HCT116 (cell line): ENCODE measurements around the gene FSIP1. TPM values are rescaled to one million over a fixed set of nuclear protein-coding genes. Genes with fewer than 3 reads are reported as not detected.

Experiments
- ATAC-seq: fragments of 200-7000 bp; cut with Tn5 transposase; 2 replicates; pipeline ENCODE4 v1.9.1; 2020; ENCODE audit warnings: mild to moderate bottlenecking, moderate library complexity
- BruUV-seq: library from RNA; stranded (reverse); fragments of 400-500 nt; replicated peaks from 2 replicates; lab custom pipeline; 2021; lab: Mats Ljungman, UMichigan
- CTCF ChIA-PET: fragments of 300-600 bp; sonication (Branson Sonifier 250); formaldehyde crosslinking; loops from one replicate; lab custom pipeline; 2021; ENCODE audit warnings: antibody characterized with exemption; lab: Charles Lee
- POLR2A ChIA-PET: fragments of 300-600, 350-600 bp; sonication (Branson Sonifier 250); formaldehyde crosslinking; loops from one replicate; lab custom pipeline; 2021; ENCODE audit warnings: antibody characterized with exemption; lab: Charles Lee
- RAD21 ChIA-PET, 2 experiments: fragments of 300-600 bp; sonication (Branson Sonifier 250); formaldehyde crosslinking; loops; one replicate each; lab custom pipeline; 2023; ENCODE audit warnings: low total read pairs in 2 of 2; ENCODE audit not compliant: uncharacterized antibody in 2 of 2, unreplicated experiment in 2 of 2, low non-redundant PET in 1 of 2; lab: Charles Lee
- DNase-seq: peaks from one replicate; pipeline ENCODE4 v3.0.0-alpha.2; 2010; ENCODE audit warnings: low read depth, low spot score
- H2AFZ ChIP-seq: fragments of 200-600 bp; shearing (Covaris generic), sonication (generic); 2 replicates; pipeline ENCODE4 v1.6.1; 2017; ENCODE audit warnings: low read depth, mixed run types, mixed read lengths, antibody characterized with exemption, low read length; ENCODE audit not compliant: poor library complexity, severe bottlenecking
- H3K27ac ChIP-seq: 2 replicates; pipeline ENCODE4 v1.5.1; 2012; ENCODE audit warnings: low read depth, low read length
- H3K27me3 ChIP-seq: fragments of 200-600 bp; sonication (generic); 2 replicates; pipeline ENCODE4 v1.6.1; 2016; ENCODE audit warnings: mixed run types, low read length, mixed read lengths; ENCODE audit not compliant: insufficient read depth
- H3K36me3 ChIP-seq, 2 experiments: fragments of 200-500 bp in 1 of 2; fragments of 200-600 bp in 1 of 2; sonication (Bioruptor generic) in 1 of 2; sonication (generic) in 1 of 2; 2 replicates each; pipeline versions ENCODE4 v1.5.1 to v1.6.1; 2014 to 2016; ENCODE audit warnings: low read length in 2 of 2, inconsistent platforms in 1 of 2, mixed read lengths in 1 of 2, mixed run types in 1 of 2; ENCODE audit not compliant: insufficient read depth in 2 of 2, control insufficient read depth in 1 of 2
- H3K4me1 ChIP-seq, 2 experiments: fragments of 200-600 bp in 1 of 2; sonication (generic) in 1 of 2; 2 replicates each; pipeline versions ENCODE4 v1.5.1 to v1.6.1; 2012 to 2017; ENCODE audit warnings: low read length in 2 of 2, inconsistent platforms in 1 of 2, mild to moderate bottlenecking in 1 of 2, mixed read lengths in 1 of 2, mixed run types in 1 of 2, moderate library complexity in 1 of 2; ENCODE audit not compliant: insufficient read depth in 2 of 2, control insufficient read depth in 1 of 2
- H3K4me2 ChIP-seq: fragments of 200-600 bp; sonication (generic); 2 replicates; pipeline ENCODE4 v1.6.1; 2017; ENCODE audit warnings: mixed run types, low read length, mixed read lengths
- H3K4me3 ChIP-seq, 2 experiments: fragments of 200-600 bp in 1 of 2; sonication (generic) in 1 of 2; replicated peaks in 1 of 2; 2 replicates each; pipeline ENCODE4 v1.5.1; 2011 to 2016; ENCODE audit warnings: low read length in 2 of 2, control low read depth in 1 of 2, low read depth in 1 of 2, mild to moderate bottlenecking in 1 of 2, mixed read lengths in 1 of 2, mixed run types in 1 of 2
- H3K79me2 ChIP-seq: fragments of 200-600 bp; sonication (generic); 2 replicates; pipeline ENCODE4 v1.6.1; 2017; ENCODE audit warnings: mild to moderate bottlenecking, mixed run types, low read length, moderate library complexity, mixed read lengths; ENCODE audit not compliant: insufficient read depth
- H3K9ac ChIP-seq: fragments of 200-600 bp; sonication (generic); 2 replicates; pipeline ENCODE4 v1.6.1; 2016; ENCODE audit warnings: low read length, mixed read lengths
- H3K9me2 ChIP-seq: fragments of 200-600 bp; sonication (generic), shearing (Covaris generic); 2 replicates; pipeline ENCODE4 v1.6.1; 2017; ENCODE audit warnings: mixed run types, mild to moderate bottlenecking, moderate library complexity; ENCODE audit not compliant: insufficient read depth
- H3K9me3 ChIP-seq, 2 experiments: fragments of 200-500 bp in 1 of 2; fragments of 200-600 bp in 1 of 2; sonication (Bioruptor generic) in 1 of 2; sonication (generic) in 1 of 2; 2 replicates each; pipeline ENCODE4 v1.6.1; 2014 to 2017; ENCODE audit warnings: low read length in 2 of 2, mixed read lengths in 2 of 2, inconsistent platforms in 1 of 2, low read depth in 1 of 2, mild to moderate bottlenecking in 1 of 2, mixed run types in 1 of 2, moderate library complexity in 1 of 2; ENCODE audit not compliant: control insufficient read depth in 1 of 2, insufficient read depth in 1 of 2
- H4K20me1 ChIP-seq: fragments of 200-600 bp; sonication (generic), shearing (Covaris generic); 2 replicates; pipeline ENCODE4 v1.6.1; 2017; ENCODE audit warnings: mixed run types, mild to moderate bottlenecking, moderate library complexity; ENCODE audit not compliant: insufficient read depth
- POLR2A ChIP-seq: IDR thresholded peaks from 2 replicates; pipeline ENCODE4 v1.7.0; 2011; ENCODE audit warnings: borderline replicate concordance; ENCODE audit not compliant: insufficient read depth, insufficient read length; ENCODE audit errors: extremely low read depth
- POLR2AphosphoS5 ChIP-seq: IDR thresholded peaks from 2 replicates; pipeline ENCODE4 v1.6.1; 2011; ENCODE audit warnings: mild to moderate bottlenecking, low read depth, low read length, moderate library complexity
- SIN3A ChIP-seq: IDR thresholded peaks from 2 replicates; pipeline ENCODE4 v1.6.1; 2012; ENCODE audit warnings: low read depth
- SP1 ChIP-seq: IDR thresholded peaks from 2 replicates; pipeline ENCODE4 v1.6.1; 2012; ENCODE audit warnings: low read depth
- SRF ChIP-seq: IDR thresholded peaks from 2 replicates; pipeline ENCODE4 v1.6.1; 2012; ENCODE audit warnings: low read depth
- ZNF274 ChIP-seq: fragments of 200-500 bp; sonication (Bioruptor generic); IDR thresholded peaks from 2 replicates; pipeline ENCODE4 v1.6.1; 2014; ENCODE audit warnings: mild to moderate bottlenecking, low read depth, low read length, inconsistent platforms
- intact Hi-C: fragments of 100-400 bp; cut with micrococcal nuclease; formaldehyde crosslinking; loops from 2 replicates; pipeline ENCODE4 v1.10.0; 2022
- total RNA-seq: library from RNA; stranded (reverse); gene quantifications from one replicate; pipeline ENCODE4 v1.2.1, GENCODE V29; 2021; ENCODE audit not compliant: unreplicated experiment
- TF ChIP-seq, protein P1 (sequence below): IDR thresholded peaks from 2 replicates; pipeline ENCODE4 v1.6.1; 2012; ENCODE audit warnings: low read depth
- TF ChIP-seq, protein P2 (sequence below): IDR thresholded peaks from 2 replicates; pipeline ENCODE4 v1.6.1; 2012

The FSIP1 gene
- total RNA-seq, 1 experiment from 2014 or later, result 0.42 TPM

DNA sequence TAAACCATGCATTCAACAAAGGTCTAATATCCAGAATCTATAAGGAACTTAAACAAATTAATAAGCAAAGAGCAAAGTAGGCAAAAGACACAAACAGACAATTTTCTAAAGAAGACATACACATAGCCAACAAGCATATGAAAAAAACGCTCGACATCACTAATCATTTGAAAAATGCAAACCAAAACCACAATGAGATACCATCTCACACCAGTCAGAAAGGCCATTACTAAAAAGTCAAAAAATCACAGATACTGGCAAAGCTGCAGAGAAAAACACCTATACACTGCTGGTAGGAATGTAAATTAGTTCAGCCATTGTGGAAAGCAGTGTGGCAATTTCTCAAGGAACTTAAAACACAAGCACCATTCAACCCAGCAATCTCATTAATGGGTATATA lies 53.8 kb downstream of the FSIP1 start:
- ChIA-PET CTCF (no interaction called here), RAD21 (no interaction called here), POLR2A (no interaction called here)
- H3K27me3 ChIP-seq, result no peaks in the 10 kb centered on the region
- no peaks in the 10 kb centered on the region for H3K9me3 ChIP-seq
- H3K79me2 ChIP-seq, result no peaks in the 10 kb centered on the region
- H4K20me1 ChIP-seq, result no peaks in the 10 kb centered on the region
- DNase-seq, result no peak
- no peak overlapping the region for H3K4me3 ChIP-seq
- TF ChIP-seq ZNF274, result no peak
- TF ChIP-seq SRF, result no peak
- TF ChIP-seq POLR2A, result no peak
- TF ChIP-seq POLR2AphosphoS5, result no peak
- TF ChIP-seq, protein P1, sequence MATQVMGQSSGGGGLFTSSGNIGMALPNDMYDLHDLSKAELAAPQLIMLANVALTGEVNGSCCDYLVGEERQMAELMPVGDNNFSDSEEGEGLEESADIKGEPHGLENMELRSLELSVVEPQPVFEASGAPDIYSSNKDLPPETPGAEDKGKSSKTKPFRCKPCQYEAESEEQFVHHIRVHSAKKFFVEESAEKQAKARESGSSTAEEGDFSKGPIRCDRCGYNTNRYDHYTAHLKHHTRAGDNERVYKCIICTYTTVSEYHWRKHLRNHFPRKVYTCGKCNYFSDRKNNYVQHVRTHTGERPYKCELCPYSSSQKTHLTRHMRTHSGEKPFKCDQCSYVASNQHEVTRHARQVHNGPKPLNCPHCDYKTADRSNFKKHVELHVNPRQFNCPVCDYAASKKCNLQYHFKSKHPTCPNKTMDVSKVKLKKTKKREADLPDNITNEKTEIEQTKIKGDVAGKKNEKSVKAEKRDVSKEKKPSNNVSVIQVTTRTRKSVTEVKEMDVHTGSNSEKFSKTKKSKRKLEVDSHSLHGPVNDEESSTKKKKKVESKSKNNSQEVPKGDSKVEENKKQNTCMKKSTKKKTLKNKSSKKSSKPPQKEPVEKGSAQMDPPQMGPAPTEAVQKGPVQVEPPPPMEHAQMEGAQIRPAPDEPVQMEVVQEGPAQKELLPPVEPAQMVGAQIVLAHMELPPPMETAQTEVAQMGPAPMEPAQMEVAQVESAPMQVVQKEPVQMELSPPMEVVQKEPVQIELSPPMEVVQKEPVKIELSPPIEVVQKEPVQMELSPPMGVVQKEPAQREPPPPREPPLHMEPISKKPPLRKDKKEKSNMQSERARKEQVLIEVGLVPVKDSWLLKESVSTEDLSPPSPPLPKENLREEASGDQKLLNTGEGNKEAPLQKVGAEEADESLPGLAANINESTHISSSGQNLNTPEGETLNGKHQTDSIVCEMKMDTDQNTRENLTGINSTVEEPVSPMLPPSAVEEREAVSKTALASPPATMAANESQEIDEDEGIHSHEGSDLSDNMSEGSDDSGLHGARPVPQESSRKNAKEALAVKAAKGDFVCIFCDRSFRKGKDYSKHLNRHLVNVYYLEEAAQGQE, result no peak
- TF ChIP-seq SIN3A, result no peak
- H3K9ac ChIP-seq, result no peak overlapping the region
- no peak overlapping the region for H2AFZ ChIP-seq
- H3K27ac ChIP-seq, result no peak overlapping the region
- no peak overlapping the region for H3K4me2 ChIP-seq
- ATAC-seq, result no peak
- no peaks in the 10 kb centered on the region for H3K9me2 ChIP-seq
- no peaks in the 10 kb centered on the region for H3K36me3 ChIP-seq
- intact Hi-C loops, result no loop called here
- no TSS peak for BruUV-seq
- no peaks in the 10 kb centered on the region for H3K4me1 ChIP-seq

DNA sequence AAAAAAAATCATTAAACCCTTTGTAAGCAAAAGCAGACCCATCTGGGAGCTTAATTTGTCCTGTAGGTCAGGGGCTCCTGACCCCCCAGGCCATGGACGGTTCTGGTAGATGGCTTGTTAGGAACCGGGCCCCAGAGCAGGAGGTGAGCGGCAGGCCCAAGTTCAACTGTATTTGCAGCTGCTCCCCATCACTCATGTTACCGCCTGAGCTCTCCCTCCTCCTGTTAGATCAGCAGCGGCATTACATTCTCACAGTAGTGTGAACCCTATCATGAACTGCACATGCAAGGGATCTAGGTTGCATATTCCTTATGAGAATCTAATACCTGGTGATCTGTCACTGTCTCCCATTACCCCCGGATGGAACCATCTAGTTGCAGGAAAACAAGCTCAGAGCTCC lies 60.7 kb downstream of the FSIP1 start:
- no peak overlapping the region for H2AFZ ChIP-seq
- H3K27me3 ChIP-seq, result no peaks in the 10 kb centered on the region
- RAD21 ChIA-PET, result no interaction called here
- no peaks in the 10 kb centered on the region for H4K20me1 ChIP-seq
- H3K9me2 ChIP-seq, result no peaks in the 10 kb centered on the region
- no peak for TF ChIP-seq SP1
- TF ChIP-seq, protein P2, sequence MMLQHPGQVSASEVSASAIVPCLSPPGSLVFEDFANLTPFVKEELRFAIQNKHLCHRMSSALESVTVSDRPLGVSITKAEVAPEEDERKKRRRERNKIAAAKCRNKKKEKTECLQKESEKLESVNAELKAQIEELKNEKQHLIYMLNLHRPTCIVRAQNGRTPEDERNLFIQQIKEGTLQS, result no peak
- H3K79me2 ChIP-seq, result no peaks in the 10 kb centered on the region
- H3K27ac ChIP-seq, result no peak overlapping the region
- H3K4me1 ChIP-seq, result no peaks in the 10 kb centered on the region
- no TSS peak for BruUV-seq
- DNase-seq (no peak), ATAC-seq (no peak)
- CTCF ChIA-PET, result no interaction called here
- H3K4me3 ChIP-seq, result no peak overlapping the region
- H3K4me2 ChIP-seq, result no peak overlapping the region
- no peak overlapping the region for H3K9ac ChIP-seq
- no peaks in the 10 kb centered on the region for H3K36me3 ChIP-seq
- POLR2A ChIA-PET, result no interaction called here
- no peaks in the 10 kb centered on the region for H3K9me3 ChIP-seq
- intact Hi-C loops, result no loop called here
